Stomach smooth muscle (tissue), 2 donors: ENCODE measurements around the gene LONRF2.

Experiments used
- H3K27ac ChIP-seq: one replicate; pipeline ENCODE4 v1.7.0; 2013; ENCODE audit warnings: mild to moderate bottlenecking, low read length, inconsistent platforms
- H3K27me3 ChIP-seq, 2 donors: one replicate each; pipeline ENCODE4 v1.7.0; 2013; ENCODE audit warnings: low read length in 2 of 2; ENCODE audit not compliant: insufficient read depth in 2 of 2, control insufficient read depth in 1 of 2
- H3K36me3 ChIP-seq, 2 donors: one replicate each; pipeline ENCODE4 v1.7.0; 2013; ENCODE audit warnings: low read length in 2 of 2; ENCODE audit not compliant: control insufficient read depth in 2 of 2, insufficient read depth in 2 of 2
- H3K4me1 ChIP-seq: one replicate; pipeline ENCODE4 v1.7.0; 2013; ENCODE audit warnings: low read length; ENCODE audit not compliant: control insufficient read depth, insufficient read depth
- H3K4me3 ChIP-seq, 2 donors: one replicate each; pipeline ENCODE4 v1.7.0; 2013; ENCODE audit warnings: low read length in 2 of 2
- H3K9ac ChIP-seq, 2 donors: one replicate each; pipeline ENCODE4 v1.7.0; 2013; ENCODE audit warnings: low read length in 2 of 2, mild to moderate bottlenecking in 1 of 2
- H3K9me3 ChIP-seq, 2 donors: one replicate each; pipeline ENCODE4 v1.7.0; 2013; ENCODE audit warnings: low read length in 2 of 2; ENCODE audit not compliant: control insufficient read depth in 2 of 2
- donor health status: healthy.
- donor health status: Pancreatic carcinoma.

LONRF2 gene

GRCh38 chr2:100275200-100275589 lies 47.1 kb downstream of the LONRF2 start:
- Histone ChIP-seq H3K9me3 (peaks cover 0 to 5% of the 10 kb centered on the region in 2 donors), H3K4me1 (no peaks in the 10 kb centered on the region), H3K27ac (no peak overlapping the region)

DNA sequence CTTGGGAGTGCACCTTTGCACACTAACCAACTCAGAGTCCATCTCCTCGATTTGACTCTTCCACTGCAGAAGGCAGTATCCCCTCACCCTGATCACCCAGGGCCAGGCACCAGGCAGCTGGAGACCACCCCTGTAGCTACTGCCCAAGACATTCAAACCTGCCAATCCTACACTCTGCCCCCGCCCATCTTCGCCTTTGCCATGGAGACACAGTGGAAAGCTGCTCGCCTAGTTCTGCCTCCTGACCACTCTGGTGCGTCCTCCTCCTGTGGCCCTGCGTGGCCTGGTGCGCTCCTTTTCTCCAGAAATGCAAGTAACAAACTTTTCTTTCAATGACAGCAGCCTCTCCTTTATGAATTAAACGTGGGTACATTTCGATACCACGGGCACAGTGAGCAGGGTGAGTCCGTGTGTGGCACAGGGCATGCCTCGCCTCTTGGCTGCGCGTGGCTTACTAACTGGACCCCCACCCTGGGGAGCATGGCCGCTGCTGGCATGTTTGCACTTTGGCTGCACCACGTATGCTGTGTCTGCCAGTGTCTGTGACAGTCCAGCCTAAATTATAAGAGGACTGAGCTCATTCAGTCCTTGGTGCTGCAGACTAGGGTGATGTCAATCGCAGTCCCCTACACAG lies 47.6 kb downstream of the LONRF2 start:
- Histone ChIP-seq H3K9ac (no peak overlapping the region), H3K9me3 (peaks cover 0 to 5% of the 10 kb centered on the region in 2 donors), H3K4me1 (no peaks in the 10 kb centered on the region), H3K4me3 (no peak overlapping the region), H3K27ac (no peak overlapping the region), H3K27me3 (no peaks in the 10 kb centered on the region), H3K36me3 (peaks cover 3 to 14% of the 10 kb centered on the region in 2 donors)

More at GRCh38 chr2:100275200-100275589, 47.1 kb downstream of the LONRF2 start:
- Histone ChIP-seq H3K9ac (no peak overlapping the region), H3K4me3 (no peak overlapping the region), H3K36me3 (peaks cover 3 to 14% of the 10 kb centered on the region in 2 donors), H3K27me3 (no peaks in the 10 kb centered on the region)

- Histone ChIP-seq H3K27me3 (no peaks in the 10 kb centered on the region), H3K4me3 (no peak overlapping the region), H3K4me1 (no peaks in the 10 kb centered on the region), H3K9me3 (peaks cover 0 to 5% of the 10 kb centered on the region in 2 donors), H3K27ac (no peak overlapping the region), H3K9ac (no peak overlapping the region), H3K36me3 (peaks cover 3 to 14% of the 10 kb centered on the region in 2 donors)
Observed at GRCh38 chr2:100274076-100274475, 48.2 kb downstream of the LONRF2 start.

DNA sequence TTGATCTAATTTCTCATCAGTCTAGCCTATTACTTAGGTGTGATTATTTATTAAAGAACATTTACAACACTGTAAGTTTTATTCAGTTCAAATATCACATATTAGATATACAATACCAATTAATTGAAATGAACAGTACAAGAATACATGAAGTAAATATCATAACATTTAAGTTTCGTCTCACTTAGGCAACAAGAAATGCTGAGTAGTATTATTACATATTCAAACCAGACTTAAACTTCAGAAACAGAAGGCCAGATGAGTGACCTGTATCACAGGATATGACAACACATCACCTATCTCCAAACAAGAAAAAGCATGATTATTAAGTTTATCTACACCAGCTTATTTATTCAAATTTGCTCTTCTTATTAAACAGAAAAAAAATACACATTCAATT lies 48.9 kb downstream of the LONRF2 start:
- no peak overlapping the region for H3K27ac ChIP-seq
- H3K4me3 ChIP-seq = no peak overlapping the region
- H3K4me1 ChIP-seq = no peaks in the 10 kb centered on the region
- H3K9ac ChIP-seq = no peak overlapping the region
- no peaks in the 10 kb centered on the region for H3K27me3 ChIP-seq
- peaks cover 3 to 14% of the 10 kb centered on the region in 2 donors for H3K36me3 ChIP-seq
- H3K9me3 ChIP-seq = peaks cover 0 to 5% of the 10 kb centered on the region in 2 donors

DNA sequence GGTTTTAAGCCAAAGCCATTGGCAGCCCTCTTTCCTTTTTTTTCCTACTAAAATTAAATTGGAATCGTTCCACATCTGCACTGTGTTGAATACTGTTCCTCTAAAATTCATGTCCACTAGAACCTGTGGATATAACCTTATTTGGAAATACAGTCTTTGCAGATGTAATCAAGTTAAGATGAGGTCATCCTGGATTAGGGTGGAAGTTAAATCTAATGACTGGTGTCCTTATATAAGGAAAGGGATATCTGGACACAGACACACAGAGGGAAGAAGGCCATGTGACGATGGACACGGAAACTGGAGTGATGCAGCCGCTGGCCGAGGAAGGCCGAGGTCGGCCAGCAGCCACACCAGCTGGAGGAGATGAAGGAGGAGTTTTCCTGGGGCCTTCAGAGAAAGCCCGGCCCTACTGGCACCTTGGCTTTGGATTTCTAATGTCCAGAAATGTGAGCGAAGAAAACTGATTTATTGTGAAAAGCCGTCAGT lies 49.4 kb downstream of the LONRF2 start:
- H3K9ac ChIP-seq = no peak overlapping the region
- peaks cover 0 to 5% of the 10 kb centered on the region in 2 donors for H3K9me3 ChIP-seq
- no peak overlapping the region for H3K27ac ChIP-seq
- H3K4me1 ChIP-seq = no peaks in the 10 kb centered on the region
- H3K36me3 ChIP-seq = peaks cover 3 to 14% of the 10 kb centered on the region in 2 donors
- no peak overlapping the region for H3K4me3 ChIP-seq
- H3K27me3 ChIP-seq = no peaks in the 10 kb centered on the region

DNA sequence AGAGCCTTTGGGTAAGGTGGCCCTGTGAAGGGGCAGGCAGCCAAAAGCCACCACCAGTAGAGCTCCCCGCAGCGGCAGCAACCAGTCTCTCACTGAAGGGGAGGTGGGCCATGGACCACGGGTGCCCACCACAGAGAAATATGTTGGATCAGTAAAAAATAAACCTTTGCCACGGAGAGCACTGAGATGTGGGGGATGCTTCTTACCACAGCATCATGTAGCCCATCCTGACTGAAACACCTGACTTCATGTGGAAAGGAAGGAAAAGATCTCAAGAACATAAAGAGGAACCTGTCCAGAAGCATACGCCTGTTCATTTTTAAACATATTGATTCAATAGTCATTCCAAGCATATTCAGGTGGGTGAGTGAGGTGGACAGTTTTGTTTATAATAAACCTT lies 51.1 kb downstream of the LONRF2 start:
- no peak overlapping the region for H3K27ac ChIP-seq
- no peaks in the 10 kb centered on the region for H3K4me1 ChIP-seq
- peaks cover 3 to 11% of the 10 kb centered on the region in 2 donors for H3K36me3 ChIP-seq
- H3K9me3 ChIP-seq = peaks cover 0 to 5% of the 10 kb centered on the region in 2 donors
- no peak overlapping the region for H3K9ac ChIP-seq
- H3K27me3 ChIP-seq = no peaks in the 10 kb centered on the region
- no peak overlapping the region for H3K4me3 ChIP-seq

GRCh38 chr2:100270381-100271146 lies 51.7 kb downstream of the LONRF2 start:
- no peak overlapping the region for H3K9ac ChIP-seq
- no peaks in the 10 kb centered on the region for H3K4me1 ChIP-seq
- H3K36me3 ChIP-seq = peaks cover 3 to 11% of the 10 kb centered on the region in 2 donors
- H3K27ac ChIP-seq = no peak overlapping the region
- H3K9me3 ChIP-seq = peaks cover 0 to 5% of the 10 kb centered on the region in 2 donors
- H3K4me3 ChIP-seq = no peak overlapping the region
- no peaks in the 10 kb centered on the region for H3K27me3 ChIP-seq

DNA sequence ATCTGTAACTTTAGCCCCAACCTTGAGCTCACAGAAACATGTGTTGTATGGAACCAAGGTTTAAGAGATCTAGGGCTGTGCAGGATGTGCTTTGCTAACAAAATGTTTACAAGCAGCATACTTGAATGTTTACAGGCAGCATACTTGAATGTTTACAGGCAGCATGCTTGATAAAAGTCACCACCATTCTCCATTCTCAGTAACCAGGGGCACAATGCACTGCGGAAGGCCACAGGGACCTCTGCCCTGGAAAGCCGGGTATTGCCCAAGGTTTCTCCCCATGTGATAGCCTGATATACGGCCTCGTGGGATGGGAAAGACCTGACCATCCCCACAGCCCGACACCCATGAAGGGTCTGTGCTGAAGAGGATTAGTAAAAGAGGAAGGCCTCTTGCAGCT lies 52.4 kb downstream of the LONRF2 start:
- Histone ChIP-seq H3K27ac (no peak overlapping the region), H3K4me3 (no peak overlapping the region), H3K4me1 (no peaks in the 10 kb centered on the region), H3K9me3 (peaks cover 0 to 5% of the 10 kb centered on the region in 2 donors), H3K36me3 (peaks cover 1 to 6% of the 10 kb centered on the region in 2 donors), H3K9ac (no peak overlapping the region), H3K27me3 (no peaks in the 10 kb centered on the region)

DNA sequence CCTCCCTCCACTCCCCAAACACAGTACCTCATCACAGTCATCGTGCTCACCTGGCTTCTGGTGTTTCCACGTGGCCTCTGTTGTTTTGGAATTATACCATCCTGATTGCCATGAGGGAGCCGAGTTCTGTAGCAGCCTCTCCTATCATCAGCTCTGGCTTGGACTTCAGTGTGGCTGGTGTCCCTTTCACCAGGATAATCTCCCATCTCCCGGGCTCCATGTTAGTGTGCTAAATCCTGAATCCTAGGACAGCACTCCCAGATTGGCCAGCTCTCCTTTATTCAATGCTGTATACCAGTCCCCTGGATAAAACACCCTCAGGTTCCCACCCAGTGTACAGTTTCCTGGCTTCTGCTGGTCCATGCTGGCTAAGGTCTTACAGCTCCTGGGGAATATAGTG lies 53.3 kb downstream of the LONRF2 start:
- Histone ChIP-seq H3K27me3 (no peaks in the 10 kb centered on the region), H3K27ac (no peak overlapping the region), H3K4me1 (no peaks in the 10 kb centered on the region), H3K9ac (no peak overlapping the region), H3K4me3 (no peak overlapping the region), H3K36me3 (peaks cover 0 to 3% of the 10 kb centered on the region in 2 donors), H3K9me3 (peaks cover 0 to 5% of the 10 kb centered on the region in 2 donors)

GRCh38 chr2:100267751-100268150 lies 54.5 kb downstream of the LONRF2 start:
- Histone ChIP-seq H3K4me3 (no peak overlapping the region), H3K27me3 (no peaks in the 10 kb centered on the region), H3K9ac (no peak overlapping the region), H3K9me3 (peaks cover 0 to 5% of the 10 kb centered on the region in 2 donors), H3K36me3 (peaks cover 0 to 3% of the 10 kb centered on the region in 2 donors), H3K4me1 (no peaks in the 10 kb centered on the region), H3K27ac (no peak overlapping the region)

DNA sequence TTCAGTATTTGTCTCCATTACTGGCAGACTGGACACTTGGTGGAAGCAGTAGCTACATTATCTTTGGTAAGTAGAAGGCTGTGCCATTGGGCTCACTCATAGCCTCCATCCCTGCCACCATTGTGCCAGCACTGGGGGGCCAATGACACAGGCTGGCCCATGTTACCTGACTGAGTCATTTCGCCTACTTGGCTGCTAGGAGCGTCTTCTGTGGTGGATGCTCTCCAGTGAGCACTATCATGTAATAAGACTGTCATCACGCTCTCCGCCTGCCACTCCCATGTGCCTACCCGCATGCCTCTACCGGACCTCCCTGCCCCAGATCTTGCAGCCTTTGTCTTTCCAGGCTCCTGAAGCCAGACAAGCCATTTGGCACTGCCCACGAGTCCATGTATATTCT lies 56.2 kb downstream of the LONRF2 start:
- H3K36me3 ChIP-seq = peaks cover 0 to 3% of the 10 kb centered on the region in 2 donors
- H3K4me3 ChIP-seq = no peak overlapping the region
- H3K9me3 ChIP-seq = peaks cover 0 to 2% of the 10 kb centered on the region in 2 donors
- H3K4me1 ChIP-seq = no peaks in the 10 kb centered on the region
- no peak overlapping the region for H3K9ac ChIP-seq
- H3K27ac ChIP-seq = no peak overlapping the region
- H3K27me3 ChIP-seq = no peaks in the 10 kb centered on the region
